Central memory CD8-positive, alpha-beta T cell (primary cell): Measurements from ENCODE around the gene KRTAP12-2.
"Not testable (repeated sequence)": the region's sequence is repeated elsewhere in the genome, so short reads cannot be mapped to it uniquely, and the experiment has no call there.

ENCODE experiments used
- ATAC-seq: fragments of 150-1000 bp; cut with Tn5 transposase; replicated peaks from 2 replicates; pipeline ENCODE4 v1.10.0; 2022; ENCODE audit warnings: mild to moderate bottlenecking, moderate FRiP score, moderate number of reproducible peaks; ENCODE audit not compliant: poor library complexity, severe bottlenecking; ENCODE audit errors: extremely low read depth
- DNase-seq, 2 donors: peaks; one replicate each; pipeline ENCODE4 v3.0.0; 2021; ENCODE audit warnings: low spot score in 2 of 2
- H3K27ac Mint-ChIP-seq: one replicate; pipeline ENCODE4 v1.8.0; 2022; ENCODE audit warnings: low read depth, mild to moderate bottlenecking, moderate library complexity, mixed read lengths
- H3K27me3 Mint-ChIP-seq: one replicate; pipeline ENCODE4 v1.8.0; 2022; ENCODE audit warnings: mixed read lengths
- H3K36me3 Mint-ChIP-seq: one replicate; pipeline ENCODE4 v1.8.0; 2022; ENCODE audit warnings: mild to moderate bottlenecking, moderate library complexity, mixed read lengths; ENCODE audit not compliant: insufficient read depth
- H3K4me1 Mint-ChIP-seq: one replicate; pipeline ENCODE4 v1.8.0; 2022; ENCODE audit warnings: mixed read lengths
- H3K4me3 Mint-ChIP-seq: one replicate; pipeline ENCODE4 v1.8.0; 2022; ENCODE audit warnings: mild to moderate bottlenecking, moderate library complexity, mixed read lengths
- H3K9me3 Mint-ChIP-seq: one replicate; pipeline ENCODE4 v1.8.0; 2022; ENCODE audit warnings: mixed read lengths

The KRTAP12-2 gene

DNA sequence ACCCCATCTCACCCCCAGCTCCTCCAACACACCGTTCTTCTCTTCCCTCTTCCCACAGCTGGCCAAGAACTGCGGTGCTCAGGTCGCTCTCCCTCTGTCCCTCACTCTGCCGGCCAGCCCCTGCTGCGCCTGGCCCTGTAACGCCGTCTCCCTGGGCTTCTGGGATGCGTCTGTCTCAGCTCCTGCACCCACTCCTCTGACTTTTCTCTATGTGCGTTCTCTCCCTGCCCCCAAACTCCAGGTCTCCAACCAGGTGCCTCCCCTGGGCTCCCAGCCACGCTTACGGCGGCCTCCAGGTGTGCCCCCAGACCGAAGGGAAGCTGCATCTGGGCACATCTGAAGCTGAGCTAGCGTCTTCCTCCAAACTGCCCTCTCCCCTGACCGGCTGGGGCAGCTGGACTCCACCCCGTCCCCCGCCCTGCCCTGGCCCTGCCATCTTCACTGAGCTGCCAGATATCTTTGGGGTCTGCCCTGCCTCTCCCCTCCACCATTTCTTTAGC is 32.8 kb upstream of the KRTAP12-2 start:
- peaks cover 2% of the 10 kb centered on the region for H3K36me3 Mint-ChIP-seq
- ATAC-seq (no peak), DNase-seq (no peak)
- no peak overlapping the region for H3K4me3 Mint-ChIP-seq
- peaks cover 86% of the 10 kb centered on the region for H3K27me3 Mint-ChIP-seq
- H3K4me1 Mint-ChIP-seq: peaks cover 15% of the 10 kb centered on the region
- H3K27ac Mint-ChIP-seq: no peak overlapping the region
- H3K9me3 Mint-ChIP-seq: no peaks in the 10 kb centered on the region

DNA sequence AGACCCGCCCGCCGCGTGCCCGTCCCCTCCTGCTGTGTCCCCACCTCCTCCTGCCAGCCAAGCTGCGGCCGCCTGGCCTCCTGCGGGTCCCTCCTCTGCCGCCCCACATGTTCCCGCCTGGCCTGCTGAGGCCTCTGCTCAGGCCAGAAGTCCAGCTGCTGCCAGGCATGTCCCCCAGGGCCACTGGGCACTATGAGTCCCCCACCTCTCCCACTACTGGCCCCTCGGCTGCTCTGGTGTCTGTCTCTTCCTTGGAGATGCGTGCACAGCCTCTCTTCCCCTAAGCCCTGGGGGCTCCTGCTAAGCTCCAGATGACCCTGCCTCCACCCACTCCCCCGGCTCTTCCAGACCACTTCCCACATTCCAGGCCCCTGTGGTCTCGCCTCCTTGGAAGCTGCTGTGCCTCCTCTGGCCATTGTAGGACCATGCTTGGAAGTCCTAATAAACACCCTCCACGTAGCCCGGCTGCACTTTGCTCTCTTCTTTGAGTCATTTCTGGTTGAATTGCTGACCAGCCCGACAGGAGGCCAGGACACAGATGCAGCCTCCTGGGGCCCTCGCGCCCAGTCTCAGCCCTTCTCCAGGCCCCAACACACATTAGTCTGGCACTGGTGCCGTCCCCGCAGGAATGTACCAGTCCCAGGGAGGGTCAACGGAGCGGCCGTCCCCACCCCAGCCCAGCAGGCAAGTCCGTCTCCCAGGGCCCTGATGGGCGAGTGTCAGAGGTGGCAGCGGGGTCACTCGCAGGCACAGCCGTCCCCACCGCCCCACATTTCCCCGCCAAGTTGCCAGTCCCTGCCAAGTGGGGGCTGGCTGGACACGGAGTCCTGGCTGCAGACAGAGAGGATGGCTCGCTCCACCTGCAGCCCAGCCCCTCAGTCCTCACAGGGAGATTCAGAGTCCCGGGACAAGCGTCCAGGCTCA is 31.3 kb upstream of the KRTAP12-2 start:
- ATAC-seq (no peak), DNase-seq (no peak)
- Mint-ChIP-seq H3K4me1 (peaks cover 15% of the 10 kb centered on the region), H3K36me3 (peaks cover 2% of the 10 kb centered on the region), H3K27ac (peak overlapping the region; percentile 33), H3K9me3 (no peaks in the 10 kb centered on the region), H3K4me3 (no peak overlapping the region), H3K27me3 (peaks cover 72% of the 10 kb centered on the region)

DNA sequence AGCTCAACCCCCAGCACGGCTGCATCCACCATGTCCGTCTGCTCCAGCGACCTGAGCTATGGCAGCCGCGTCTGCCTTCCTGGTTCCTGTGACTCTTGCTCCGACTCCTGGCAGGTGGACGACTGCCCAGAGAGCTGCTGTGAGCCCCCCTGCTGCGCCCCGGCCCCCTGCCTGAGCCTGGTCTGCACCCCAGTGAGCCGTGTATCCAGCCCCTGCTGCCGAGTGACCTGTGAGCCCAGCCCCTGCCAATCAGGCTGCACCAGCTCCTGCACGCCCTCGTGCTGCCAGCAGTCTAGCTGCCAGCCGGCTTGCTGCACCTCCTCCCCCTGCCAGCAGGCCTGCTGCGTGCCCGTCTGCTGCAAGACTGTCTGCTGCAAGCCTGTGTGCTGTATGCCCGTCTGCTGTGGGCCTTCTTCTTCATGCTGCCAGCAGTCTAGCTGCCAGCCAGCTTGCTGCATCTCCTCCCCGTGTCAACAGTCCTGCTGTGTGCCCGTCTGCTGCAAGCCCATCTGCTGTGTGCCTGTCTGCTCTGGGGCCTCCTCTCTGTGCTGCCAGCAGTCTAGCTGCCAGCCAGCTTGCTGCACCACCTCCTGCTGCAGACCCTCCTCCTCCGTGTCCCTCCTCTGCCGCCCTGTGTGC is 30.6 kb upstream of the KRTAP12-2 start, which contains the start of gene KRTAP10-12:
TSS of gene KRTAP10-12 (plus strand) at position 1 of the 639 bp plus-strand sequence. CDS start at position 31, 30 bp downstream.
- Mint-ChIP-seq H3K27ac (peak within 1 kb of the TSS; percentile 44), H3K27me3 (peaks cover 64% of the 10 kb centered on the region)
- ATAC-seq: not testable (repeated sequence)

DNA sequence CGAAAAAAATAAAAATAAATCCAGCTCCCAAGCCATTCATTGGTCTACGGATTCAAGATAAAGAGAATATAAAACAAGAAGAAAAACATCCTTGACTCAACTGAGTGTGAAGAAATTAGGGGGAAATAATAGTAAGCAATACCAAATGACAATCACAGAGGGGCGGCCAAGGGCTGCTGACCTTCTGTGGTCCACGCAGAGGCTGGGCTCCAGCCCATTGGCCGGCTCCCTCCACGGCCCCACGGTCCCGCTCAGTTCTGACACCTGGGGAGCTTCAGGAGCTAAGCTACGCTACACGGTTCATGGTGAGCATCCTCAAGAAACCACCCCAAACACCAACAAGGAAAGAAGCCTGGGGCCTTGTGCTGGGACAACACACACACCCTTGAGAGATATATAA is 29.8 kb upstream of the KRTAP12-2 start:
- DNase-seq: no peak
- peaks cover 8% of the 10 kb centered on the region for H3K9me3 Mint-ChIP-seq
- peak overlapping the region; percentile 44 for H3K27ac Mint-ChIP-seq
- H3K36me3 Mint-ChIP-seq: peaks cover 2% of the 10 kb centered on the region
- ATAC-seq: no peak
- H3K4me3 Mint-ChIP-seq: no peak overlapping the region
- peaks cover 57% of the 10 kb centered on the region for H3K27me3 Mint-ChIP-seq
- H3K4me1 Mint-ChIP-seq: peaks cover 15% of the 10 kb centered on the region

More for the DNA sequence above, 30.6 kb upstream of the KRTAP12-2 start, which contains the start of gene KRTAP10-12:
- H3K9me3 Mint-ChIP-seq, H3K4me3 Mint-ChIP-seq, H3K36me3 Mint-ChIP-seq: not testable (repeated sequence)
- peak in 1 of 2 donors; percentile 12 for DNase-seq
- H3K4me1 Mint-ChIP-seq: peaks cover 15% of the 10 kb centered on the region

DNA sequence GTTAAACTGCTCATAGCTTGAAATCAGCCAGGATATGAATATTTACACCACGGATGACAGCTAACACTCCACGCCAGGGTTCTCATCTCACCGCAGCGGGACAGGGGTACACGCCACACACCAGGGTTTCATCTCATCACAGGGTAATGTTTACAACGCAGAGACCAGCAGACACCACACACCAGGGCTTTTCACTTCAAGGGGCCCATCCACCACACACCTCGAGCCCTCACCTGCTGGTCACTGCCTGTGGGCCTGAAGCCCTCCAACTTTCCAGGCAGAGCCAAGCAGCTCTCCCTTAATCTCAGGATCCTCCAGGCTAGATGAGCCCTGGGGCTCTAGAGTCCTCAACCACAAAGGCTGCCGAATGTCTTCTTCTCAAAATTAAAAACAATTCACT is 28.9 kb upstream of the KRTAP12-2 start:
- DNase-seq (no peak), ATAC-seq (no peak)
- peaks cover 8% of the 10 kb centered on the region for H3K9me3 Mint-ChIP-seq
- peaks cover 47% of the 10 kb centered on the region for H3K27me3 Mint-ChIP-seq
- peaks cover 15% of the 10 kb centered on the region for H3K4me1 Mint-ChIP-seq
- no peaks in the 10 kb centered on the region for H3K36me3 Mint-ChIP-seq
- H3K4me3 Mint-ChIP-seq: no peak overlapping the region
- H3K27ac Mint-ChIP-seq: no peak overlapping the region

DNA sequence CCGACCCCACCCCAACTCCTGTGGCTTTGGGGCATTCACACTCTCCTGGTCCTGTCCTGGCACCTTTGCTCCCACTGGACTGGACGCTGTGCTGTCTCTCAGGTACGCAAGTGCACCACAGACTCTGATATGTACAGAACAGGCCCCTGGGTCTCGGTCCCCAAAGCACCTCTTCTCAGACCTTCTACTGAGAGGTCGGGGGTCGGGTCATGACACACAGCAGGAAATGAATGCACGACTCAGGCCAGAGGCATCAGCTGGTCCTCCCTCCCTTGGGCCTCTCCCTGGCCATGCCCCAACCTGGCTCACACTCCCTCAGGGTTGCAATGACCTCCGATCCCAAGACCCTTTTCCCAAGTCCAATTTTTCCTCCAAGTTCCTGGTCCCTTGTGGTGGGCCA is 28.5 kb upstream of the KRTAP12-2 start:
- no peak overlapping the region for H3K4me3 Mint-ChIP-seq
- no peak for ATAC-seq

DNA sequence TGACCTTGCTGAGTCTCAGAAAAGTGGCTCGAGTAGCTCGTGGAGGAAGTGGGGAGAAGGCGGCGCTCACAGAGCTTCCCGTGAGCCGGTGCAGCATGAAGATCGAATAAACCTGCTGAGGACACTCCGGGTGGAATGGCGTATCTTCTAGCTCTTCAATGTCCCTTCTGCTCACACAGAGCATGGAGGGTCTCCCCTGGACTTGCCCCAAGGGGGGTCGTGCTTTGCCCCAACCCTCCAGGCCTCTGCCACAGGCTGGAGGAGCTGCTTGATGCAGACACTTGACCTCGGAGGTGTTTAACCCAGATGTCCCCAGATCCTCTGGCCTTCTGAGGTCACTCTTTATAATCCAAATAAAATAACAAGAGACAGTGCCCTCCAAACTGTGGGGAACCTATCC is 28.0 kb upstream of the KRTAP12-2 start:
- Mint-ChIP-seq H3K9me3 (peaks cover 8% of the 10 kb centered on the region), H3K4me1 (peaks cover 15% of the 10 kb centered on the region), H3K27ac (no peak overlapping the region), H3K36me3 (no peaks in the 10 kb centered on the region), H3K4me3 (no peak overlapping the region), H3K27me3 (peaks cover 39% of the 10 kb centered on the region)
- DNase-seq (no peak), ATAC-seq (no peak)

More for the DNA sequence above, 28.5 kb upstream of the KRTAP12-2 start:
- Mint-ChIP-seq H3K27me3 (peaks cover 43% of the 10 kb centered on the region), H3K9me3 (peaks cover 8% of the 10 kb centered on the region), H3K27ac (no peak overlapping the region), H3K4me1 (peaks cover 15% of the 10 kb centered on the region), H3K36me3 (no peaks in the 10 kb centered on the region)
- no peak for DNase-seq

DNA sequence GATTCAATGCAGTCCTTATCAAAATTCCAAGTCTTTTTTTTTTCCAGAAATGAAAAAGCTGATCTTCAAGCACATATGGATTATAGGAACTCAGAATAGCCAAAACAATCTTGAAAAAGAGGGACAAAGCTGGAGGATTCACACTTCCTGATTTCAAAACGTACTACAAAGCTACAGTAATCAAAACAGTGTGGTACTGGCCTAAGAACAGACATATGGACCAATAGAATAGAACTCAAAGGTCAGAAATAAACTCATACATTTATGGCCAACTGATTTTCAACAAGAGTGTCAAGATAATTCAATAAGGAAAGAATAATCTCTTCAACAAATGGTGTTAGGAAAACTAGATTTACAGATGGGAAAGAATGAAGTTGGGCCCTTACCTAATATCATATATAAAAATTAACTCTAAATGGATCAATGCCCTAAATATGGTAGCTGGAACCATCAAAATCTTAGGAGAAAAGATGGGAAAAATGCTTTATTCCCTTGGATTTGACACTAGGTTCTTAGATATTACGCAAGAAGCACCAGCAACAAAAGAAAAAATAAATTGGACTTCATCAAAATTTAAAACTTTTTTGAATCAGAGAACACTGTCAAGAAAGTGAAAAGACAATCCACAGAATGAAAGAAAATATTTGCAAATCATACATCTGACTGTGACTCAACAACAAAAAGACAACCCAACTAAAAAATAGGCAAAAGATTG is 26.2 kb upstream of the KRTAP12-2 start:
- ATAC-seq (no peak), DNase-seq (no peak)
- Mint-ChIP-seq H3K27me3 (peaks cover 20% of the 10 kb centered on the region), H3K27ac (no peak overlapping the region), H3K9me3 (peaks cover 8% of the 10 kb centered on the region), H3K4me1 (peaks cover 8% of the 10 kb centered on the region), H3K36me3 (no peaks in the 10 kb centered on the region), H3K4me3 (no peak overlapping the region)

DNA sequence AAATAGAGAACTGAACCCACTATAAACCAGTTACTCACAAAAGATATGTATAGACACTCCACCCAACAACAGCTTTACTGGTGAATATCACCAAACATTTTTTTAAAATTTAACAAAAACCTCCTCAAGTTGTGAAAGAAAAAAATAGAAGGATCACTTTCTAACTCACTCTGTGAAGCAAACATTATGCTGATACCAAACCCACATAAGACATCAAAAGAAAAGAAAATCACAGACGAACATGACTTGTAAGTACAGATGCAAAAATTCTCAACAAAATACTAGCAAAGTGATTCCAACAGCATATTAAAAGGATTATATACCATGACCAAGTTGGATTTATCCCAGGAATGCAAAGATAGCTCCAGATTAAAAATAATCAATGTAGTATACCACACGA is 25.0 kb upstream of the KRTAP12-2 start:
- H3K27me3 Mint-ChIP-seq: peaks cover 15% of the 10 kb centered on the region
- DNase-seq: no peak

DNA sequence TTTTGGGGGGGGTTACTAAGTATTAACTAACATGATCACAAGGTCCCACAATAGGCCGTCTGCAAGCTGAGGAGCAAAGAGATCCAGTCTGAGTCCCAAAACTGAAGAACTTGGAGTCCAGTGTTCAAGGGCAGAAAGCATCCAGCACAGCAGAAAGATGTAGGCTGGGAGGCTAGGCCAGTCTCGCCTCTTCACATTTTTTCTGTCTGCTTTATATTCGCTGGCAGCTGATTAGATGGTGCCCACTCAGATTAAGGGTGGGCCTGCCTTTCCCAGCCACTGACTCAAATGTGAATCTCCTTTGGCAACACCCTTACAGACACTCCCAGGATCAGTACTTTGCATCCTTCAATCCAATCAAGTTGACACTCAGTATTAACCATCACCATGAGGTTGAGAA is 23.0 kb upstream of the KRTAP12-2 start:
- not testable (repeated sequence) for H3K4me1 Mint-ChIP-seq, H3K27ac Mint-ChIP-seq, H3K4me3 Mint-ChIP-seq, H3K36me3 Mint-ChIP-seq, H3K9me3 Mint-ChIP-seq, ATAC-seq
- DNase-seq: peak in 1 of 2 donors; percentile 9
- H3K27me3 Mint-ChIP-seq: peaks cover 22% of the 10 kb centered on the region

More for the DNA sequence above, 25.0 kb upstream of the KRTAP12-2 start:
- Mint-ChIP-seq H3K4me1 (peaks cover 2% of the 10 kb centered on the region), H3K27ac (no peak overlapping the region), H3K4me3 (no peak overlapping the region), H3K9me3 (peaks cover 8% of the 10 kb centered on the region), H3K36me3 (no peaks in the 10 kb centered on the region)
- no peak for ATAC-seq

DNA sequence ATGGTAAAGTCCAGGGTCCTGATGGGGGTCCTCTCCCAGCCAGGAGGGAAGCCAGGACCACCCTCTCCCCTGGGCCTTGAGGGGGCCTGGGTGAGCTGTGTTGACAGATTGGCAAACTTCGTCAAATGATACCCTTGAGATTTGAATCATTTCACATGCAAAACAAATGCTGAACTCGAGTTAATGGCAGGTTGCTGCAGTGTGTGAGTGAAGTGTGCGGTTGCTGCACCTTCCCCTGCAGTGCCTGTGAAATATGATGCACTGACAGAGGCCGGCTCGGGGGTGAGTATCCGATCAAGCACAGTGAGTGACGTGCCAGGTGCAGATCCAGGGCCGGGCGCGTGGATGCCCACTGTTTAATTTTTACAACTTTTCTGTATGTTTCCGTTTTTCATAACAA is 20.9 kb upstream of the KRTAP12-2 start:
- H3K36me3 Mint-ChIP-seq: no peaks in the 10 kb centered on the region
- no peak for DNase-seq
- H3K27ac Mint-ChIP-seq: no peak overlapping the region
- no peak overlapping the region for H3K4me3 Mint-ChIP-seq
- H3K4me1 Mint-ChIP-seq: peaks cover 18% of the 10 kb centered on the region
- H3K27me3 Mint-ChIP-seq: peaks cover 22% of the 10 kb centered on the region
- no peak for ATAC-seq
- H3K9me3 Mint-ChIP-seq: peaks cover 4% of the 10 kb centered on the region

DNA sequence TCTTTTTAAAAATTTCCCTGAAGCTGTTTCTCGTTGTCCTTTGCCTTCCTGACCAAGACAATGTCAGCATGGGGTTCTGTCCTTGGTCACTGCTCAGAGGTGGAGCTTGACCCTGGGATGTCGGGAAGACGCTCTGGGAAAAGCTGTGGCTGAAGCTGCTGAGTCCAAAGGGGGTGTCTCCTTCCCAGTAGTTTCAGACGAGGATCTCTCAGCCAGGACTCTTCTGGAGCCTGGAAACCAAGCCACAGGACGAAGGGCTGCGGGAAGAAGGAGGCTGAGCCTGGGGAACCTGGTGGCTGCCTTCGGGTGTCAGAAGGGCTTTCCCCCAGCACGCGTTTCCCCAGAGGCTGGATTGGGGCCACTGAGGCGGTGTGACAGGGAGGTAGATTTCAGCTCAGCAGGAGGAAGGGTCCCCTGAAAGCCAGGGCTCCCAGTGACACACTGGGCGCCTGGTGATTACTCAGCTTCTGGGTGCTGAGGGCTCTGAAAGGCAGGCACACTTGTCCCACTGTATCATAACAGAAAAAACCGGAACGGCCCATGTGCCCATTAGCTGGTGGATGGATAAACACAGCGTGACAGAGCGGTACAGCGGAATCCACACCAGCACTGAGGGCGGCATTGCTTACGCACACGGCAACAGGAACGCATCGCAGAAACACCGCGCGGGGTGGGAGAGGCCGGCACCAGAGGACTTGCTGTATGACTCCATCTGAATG is 20.3 kb upstream of the KRTAP12-2 start:
- Mint-ChIP-seq H3K9me3 (no peaks in the 10 kb centered on the region), H3K36me3 (no peaks in the 10 kb centered on the region), H3K27me3 (peaks cover 22% of the 10 kb centered on the region), H3K4me1 (peaks cover 18% of the 10 kb centered on the region), H3K4me3 (no peak overlapping the region), H3K27ac (no peak overlapping the region)
- DNase-seq (no peak), ATAC-seq (no peak)
